OCI-LY7 (cell line): ENCODE measurements around the gene GLRX3. TPM values are rescaled to one million over a fixed set of nuclear protein-coding genes. Genes with fewer than 3 reads are reported as not detected.

Experiments used
- BruUV-seq: library from RNA; stranded (reverse); fragments of 400-500 nt; replicated peaks from 2 replicates; lab custom pipeline; 2021; lab: Mats Ljungman, UMichigan
- CTCF ChIA-PET: fragments of 300-600 bp; sonication (Branson Sonifier 250); formaldehyde crosslinking; loops from one replicate; lab custom pipeline; 2022; ENCODE audit warnings: antibody characterized with exemption; ENCODE audit not compliant: unreplicated experiment; lab: Charles Lee
- POLR2A ChIA-PET: fragments of 300-600 bp; sonication (Branson Sonifier 250); formaldehyde crosslinking; loops from one replicate; lab custom pipeline; 2022; ENCODE audit warnings: antibody characterized with exemption; lab: Charles Lee
- DNase-seq: peaks from one replicate; pipeline ENCODE4 v3.0.0-alpha.2; 2015; ENCODE audit warnings: low spot score
- H2AFZ ChIP-seq: fragments of 200-600 bp; sonication (generic), shearing (Covaris generic); 2 replicates; pipeline ENCODE4 v1.6.1; 2014; ENCODE audit warnings: mild to moderate bottlenecking, antibody characterized with exemption, low read length, moderate library complexity
- H3K27ac ChIP-seq: fragments of 200-600 bp; sonication (generic); 2 replicates; pipeline ENCODE4 v1.5.1; 2014; ENCODE audit warnings: mixed run types, low read depth, mild to moderate bottlenecking, moderate library complexity, low read length, inconsistent platforms; ENCODE audit not compliant: poor library complexity, severe bottlenecking
- H3K36me3 ChIP-seq: fragments of 200-600 bp; sonication (generic); 2 replicates; pipeline ENCODE4 v1.6.1; 2014; ENCODE audit warnings: mild to moderate bottlenecking, antibody characterized with exemption, low read length, moderate library complexity, mixed read lengths; ENCODE audit not compliant: insufficient read depth
- H3K4me1 ChIP-seq: fragments of 200-600 bp; sonication (generic); 2 replicates; pipeline ENCODE4 v1.5.1; 2014; ENCODE audit warnings: mild to moderate bottlenecking, low read length; ENCODE audit not compliant: insufficient read depth, poor library complexity, severe bottlenecking
- H3K4me2 ChIP-seq: fragments of 200-600 bp; sonication (generic); 2 replicates; pipeline ENCODE4 v1.6.1; 2014; ENCODE audit warnings: mild to moderate bottlenecking, low read length
- H3K4me3 ChIP-seq: fragments of 200-600 bp; sonication (generic); 2 replicates; pipeline ENCODE4 v1.5.1; 2014; ENCODE audit warnings: mild to moderate bottlenecking, low read depth, low read length; ENCODE audit not compliant: poor library complexity, severe bottlenecking
- H3K79me2 ChIP-seq: fragments of 200-600 bp; sonication (generic); 2 replicates; pipeline ENCODE4 v1.6.1; 2016; ENCODE audit warnings: low read depth, mild to moderate bottlenecking, low read length, moderate library complexity, mixed read lengths; ENCODE audit not compliant: insufficient read depth
- H3K9me2 ChIP-seq: fragments of 200-600 bp; sonication (generic); 2 replicates; pipeline ENCODE4 v1.6.1; 2016; ENCODE audit warnings: mild to moderate bottlenecking, low read length, mixed read lengths; ENCODE audit not compliant: insufficient read depth
- H3K9me3 ChIP-seq: fragments of 200-600 bp; sonication (generic); 2 replicates; pipeline ENCODE4 v1.6.1; 2014; ENCODE audit warnings: mild to moderate bottlenecking, mixed run types, low read length, mixed read lengths
- H4K20me1 ChIP-seq: fragments of 200-600 bp; sonication (generic); 2 replicates; pipeline ENCODE4 v1.6.1; 2014; ENCODE audit warnings: mild to moderate bottlenecking, antibody characterized with exemption, low read length, moderate library complexity, mixed read lengths; ENCODE audit not compliant: insufficient read depth
- CTCF ChIP-seq: fragments of 200-600 bp; sonication (generic); conservative IDR thresholded peaks from 2 replicates; pipeline ENCODE4 v1.5.1; 2014; ENCODE audit warnings: mild to moderate bottlenecking, antibody characterized with exemption, low read length, moderate library complexity, mixed read lengths
- EZH2phosphoT487 ChIP-seq: fragments of 200-600 bp; sonication (generic); IDR thresholded peaks from 2 replicates; pipeline ENCODE4 v1.6.1; 2018; ENCODE audit warnings: low read depth, borderline replicate concordance, mild to moderate bottlenecking, mixed run types, antibody characterized with exemption, low read length, moderate library complexity, mixed read lengths
- intact Hi-C: fragments of 100-400 bp; cut with micrococcal nuclease; formaldehyde crosslinking; loops from one replicate; pipeline ENCODE4 v1.10.0; 2022; ENCODE audit not compliant: unreplicated experiment
- total RNA-seq, 2 experiments: library from RNA; depleted of rRNA in 1 of 2; stranded (reverse); fragments of >200 nt in 1 of 2; shearing (Covaris generic) in 1 of 2; gene quantifications; 2 replicates each; pipeline ENCODE4 v1.2.3, GENCODE V29; 2014 to 2022

Gene GLRX3
- total RNA-seq, 2 experiments from 2014 or later = 83.2 to 117 TPM

GRCh38 chr10:130190055-130190736, 54.0 kb downstream of the GLRX3 start:
- Histone ChIP-seq H2AFZ (no peak overlapping the region), H3K9me2 (no peaks in the 10 kb centered on the region), H3K4me2 (no peak overlapping the region), H3K9me3 (no peaks in the 10 kb centered on the region), H3K79me2 (no peaks in the 10 kb centered on the region), H3K27ac (no peak overlapping the region), H3K4me1 (no peaks in the 10 kb centered on the region), H3K36me3 (peaks cover 7% of the 10 kb centered on the region; the same call in 1 of the 2 replicates), H4K20me1 (no peaks in the 10 kb centered on the region), H3K4me3 (no peak overlapping the region)
- ChIA-PET CTCF (no interaction called here), POLR2A (interaction anchor here (0.6 kb wide), 1 partner anchor 23 kb away, joined by 4 read pairs; no protein-coding TSS in a partner anchor)
- BruUV-seq = no TSS peak
- TF ChIP-seq EZH2phosphoT487 = no peak
- TF ChIP-seq CTCF = peak; percentile 91
- intact Hi-C loops = loop anchor here (5.0 kb wide), 1 partner anchor 1687 kb away; no protein-coding TSS in a partner anchor
- peak; percentile 74 for DNase-seq

- Histone ChIP-seq H3K27ac (no peak overlapping the region), H3K4me3 (no peak overlapping the region), H3K4me2 (no peak overlapping the region), H3K9me3 (no peaks in the 10 kb centered on the region), H3K4me1 (no peaks in the 10 kb centered on the region), H3K36me3 (peaks cover 1% of the 10 kb centered on the region; the same call in 1 of the 2 replicates), H3K9me2 (no peaks in the 10 kb centered on the region), H4K20me1 (no peaks in the 10 kb centered on the region; the same call in 1 of the 2 replicates), H3K79me2 (no peaks in the 10 kb centered on the region), H2AFZ (no peak overlapping the region)
- ChIA-PET CTCF (no interaction called here), POLR2A (interaction anchor here (0.6 to 0.7 kb wide), 2 partner anchors 13 to 24 kb away, joined by 3 to 4 read pairs; no protein-coding TSS in a partner anchor)
- no peak for DNase-seq
- no peak for TF ChIP-seq EZH2phosphoT487
- no peak for TF ChIP-seq CTCF
- intact Hi-C loops = loop anchor here (5.0 kb wide), 1 partner anchor 1687 kb away; no protein-coding TSS in a partner anchor
- no TSS peak for BruUV-seq
Measured at GRCh38 chr10:130190737-130191115, 54.5 kb downstream of the GLRX3 start.

GRCh38 chr10:130191380-130191779, 55.2 kb downstream of the GLRX3 start:
- CTCF ChIA-PET = no interaction called here
- Histone ChIP-seq H3K79me2 (no peaks in the 10 kb centered on the region), H3K9me3 (no peaks in the 10 kb centered on the region), H4K20me1 (no peaks in the 10 kb centered on the region; the same call in 1 of the 2 replicates), H3K27ac (no peak overlapping the region), H3K9me2 (no peaks in the 10 kb centered on the region), H3K4me1 (no peaks in the 10 kb centered on the region), H3K36me3 (no peaks in the 10 kb centered on the region), H3K4me2 (no peak overlapping the region), H2AFZ (no peak overlapping the region), H3K4me3 (no peak overlapping the region)
- POLR2A ChIA-PET = interaction anchor here (0.7 kb wide), 1 partner anchor 14 kb away, joined by 3 read pairs; no protein-coding TSS in a partner anchor
- TF ChIP-seq CTCF = no peak
- no peak for TF ChIP-seq EZH2phosphoT487
- intact Hi-C loops = loop anchor here (5.0 kb wide), 1 partner anchor 1686 kb away; no protein-coding TSS in a partner anchor
- no TSS peak for BruUV-seq
- DNase-seq = no peak
